ENCODE results near the gene NAGPA. TPM values are rescaled to one million over a fixed set of nuclear protein-coding genes. Genes with fewer than 3 reads are reported as not detected.

The NAGPA gene
- polyA plus RNA-seq, 1 of the 3 experiments (the other 2 are of a cell fraction), result 16.5 TPM

DNA sequence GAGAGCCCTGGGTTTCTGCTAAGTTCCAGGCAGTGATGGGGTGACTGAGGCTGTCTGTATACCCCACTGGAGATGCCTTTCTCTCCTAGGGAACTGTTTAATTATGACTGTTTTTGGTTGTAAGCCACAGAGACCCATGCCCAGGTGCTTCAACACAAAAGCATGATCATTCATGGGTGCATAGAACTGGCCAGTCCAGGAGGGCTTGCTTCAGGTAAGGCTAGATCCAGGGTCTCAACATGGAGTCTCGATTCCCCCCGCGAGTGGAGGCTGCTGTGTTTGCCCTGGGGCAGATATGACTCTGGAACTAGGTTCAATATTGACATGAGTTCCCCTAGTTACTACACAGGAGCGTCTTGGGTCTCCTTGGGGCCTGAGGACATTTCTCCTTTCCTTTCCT lies 17.8 kb downstream of the NAGPA start (continued):
- TF ChIP-seq, protein P1, sequence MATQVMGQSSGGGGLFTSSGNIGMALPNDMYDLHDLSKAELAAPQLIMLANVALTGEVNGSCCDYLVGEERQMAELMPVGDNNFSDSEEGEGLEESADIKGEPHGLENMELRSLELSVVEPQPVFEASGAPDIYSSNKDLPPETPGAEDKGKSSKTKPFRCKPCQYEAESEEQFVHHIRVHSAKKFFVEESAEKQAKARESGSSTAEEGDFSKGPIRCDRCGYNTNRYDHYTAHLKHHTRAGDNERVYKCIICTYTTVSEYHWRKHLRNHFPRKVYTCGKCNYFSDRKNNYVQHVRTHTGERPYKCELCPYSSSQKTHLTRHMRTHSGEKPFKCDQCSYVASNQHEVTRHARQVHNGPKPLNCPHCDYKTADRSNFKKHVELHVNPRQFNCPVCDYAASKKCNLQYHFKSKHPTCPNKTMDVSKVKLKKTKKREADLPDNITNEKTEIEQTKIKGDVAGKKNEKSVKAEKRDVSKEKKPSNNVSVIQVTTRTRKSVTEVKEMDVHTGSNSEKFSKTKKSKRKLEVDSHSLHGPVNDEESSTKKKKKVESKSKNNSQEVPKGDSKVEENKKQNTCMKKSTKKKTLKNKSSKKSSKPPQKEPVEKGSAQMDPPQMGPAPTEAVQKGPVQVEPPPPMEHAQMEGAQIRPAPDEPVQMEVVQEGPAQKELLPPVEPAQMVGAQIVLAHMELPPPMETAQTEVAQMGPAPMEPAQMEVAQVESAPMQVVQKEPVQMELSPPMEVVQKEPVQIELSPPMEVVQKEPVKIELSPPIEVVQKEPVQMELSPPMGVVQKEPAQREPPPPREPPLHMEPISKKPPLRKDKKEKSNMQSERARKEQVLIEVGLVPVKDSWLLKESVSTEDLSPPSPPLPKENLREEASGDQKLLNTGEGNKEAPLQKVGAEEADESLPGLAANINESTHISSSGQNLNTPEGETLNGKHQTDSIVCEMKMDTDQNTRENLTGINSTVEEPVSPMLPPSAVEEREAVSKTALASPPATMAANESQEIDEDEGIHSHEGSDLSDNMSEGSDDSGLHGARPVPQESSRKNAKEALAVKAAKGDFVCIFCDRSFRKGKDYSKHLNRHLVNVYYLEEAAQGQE (IDR thresholded peaks at IDR 0.05; ENCODE audit: low read depth, low read length), result no peak
- TF ChIP-seq SIN3A (IDR thresholded peaks at IDR 0.05; ENCODE audit: borderline replicate concordance, low read depth, low read length) (no peak), ELF1 (IDR thresholded peaks at IDR 0.05) (no peak), FOXJ3 (CRISPR knock-in tag; IDR thresholded peaks at IDR 0.05) (no peak), RCOR1 (IDR thresholded peaks at IDR 0.05; ENCODE audit: low read length) (no peak), POLR2AphosphoS5 (IDR thresholded peaks at IDR 0.05; ENCODE audit: low read depth, low read length) (no peak)

DNA sequence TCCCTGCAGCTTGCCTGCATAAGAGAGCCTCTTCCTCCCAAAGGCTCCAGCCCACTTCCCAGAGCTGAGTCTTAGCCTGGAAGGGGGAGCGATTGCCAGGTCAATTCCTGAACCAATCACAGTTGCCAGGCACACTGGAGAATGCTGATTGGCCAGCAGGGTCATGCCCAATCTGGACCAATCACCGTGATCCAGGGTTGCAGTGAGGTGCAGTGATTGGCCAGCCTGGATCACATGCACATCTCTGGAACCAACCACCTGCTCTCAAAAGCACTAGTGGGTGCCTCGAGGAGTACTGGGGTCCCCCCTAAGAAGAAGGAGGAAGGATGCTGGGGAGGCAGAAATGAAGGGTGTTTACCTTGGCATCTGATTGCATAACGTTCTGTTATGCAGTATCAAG lies 18.4 kb downstream of the NAGPA start:
- no peak overlapping the region for H3K27ac ChIP-seq (ENCODE audit: low read depth in 2 of 2, low read length in 1 of 2)
- 17% methylated on average over 4 of the region's 4 CpGs for WGBS (ENCODE audit: low lambda C conversion rate)
- H3K4me1 ChIP-seq (ENCODE audit: control insufficient read depth in 1 of 2, insufficient read depth in 2 of 2, low read depth in 1 of 2, low read length in 1 of 2), result no peaks in the 10 kb centered on the region
- no peaks in the 10 kb centered on the region for H3F3A ChIP-seq (replicated peaks; ENCODE audit: insufficient read depth)
- CTCF ChIA-PET, result no interaction called here
- no peaks in the 10 kb centered on the region for H3K9me3 ChIP-seq
- H3K4me3 ChIP-seq (ENCODE audit: low read depth in 2 of 2, low read length in 1 of 2), result no peak overlapping the region
- no peak overlapping the region for H3K4me2 ChIP-seq
- no peaks in the 10 kb centered on the region for H3K9me2 ChIP-seq
- no peaks in the 10 kb centered on the region for H3K36me3 ChIP-seq (replicated peaks in 1 of 2; ENCODE audit: control insufficient read depth in 1 of 2, insufficient read depth in 2 of 2, low read length in 1 of 2)
- DNase-seq, result peak; percentile 55
- POLR2A ChIA-PET, result no interaction called here
- H3K79me2 ChIP-seq (ENCODE audit: insufficient read depth), result no peaks in the 10 kb centered on the region
- H2AFZ ChIP-seq (ENCODE audit: low read depth), result no peak overlapping the region
- peaks cover 12% of the 10 kb centered on the region; the same call in 1 of the 2 replicates for H3K27me3 ChIP-seq (ENCODE audit: insufficient read depth)
- H3K9ac ChIP-seq, result no peak overlapping the region
- no peak for TF ChIP-seq FOXM1 (IDR thresholded peaks at IDR 0.05; ENCODE audit: low read depth)
- no peak for TF ChIP-seq CHD2 (IDR thresholded peaks at IDR 0.05; ENCODE audit: low read length, partially characterized antibody)
- TF ChIP-seq RXRA (IDR thresholded peaks at IDR 0.05; ENCODE audit: borderline replicate concordance, low read depth), result no peak
- TF ChIP-seq ELF1 (IDR thresholded peaks at IDR 0.05), result no peak
- no peak for TF ChIP-seq JUND (IDR thresholded peaks at IDR 0.05)
- TF ChIP-seq GATA2 (CRISPR knock-in tag; IDR thresholded peaks at IDR 0.05), result no peak
- no peak for TF ChIP-seq EP300 (IDR thresholded peaks at IDR 0.05; ENCODE audit: borderline replicate concordance in 1 of 2, low read depth in 1 of 2, low read length in 1 of 2)
- TF ChIP-seq, protein P2, sequence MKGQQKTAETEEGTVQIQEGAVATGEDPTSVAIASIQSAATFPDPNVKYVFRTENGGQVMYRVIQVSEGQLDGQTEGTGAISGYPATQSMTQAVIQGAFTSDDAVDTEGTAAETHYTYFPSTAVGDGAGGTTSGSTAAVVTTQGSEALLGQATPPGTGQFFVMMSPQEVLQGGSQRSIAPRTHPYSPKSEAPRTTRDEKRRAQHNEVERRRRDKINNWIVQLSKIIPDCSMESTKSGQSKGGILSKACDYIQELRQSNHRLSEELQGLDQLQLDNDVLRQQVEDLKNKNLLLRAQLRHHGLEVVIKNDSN (IDR thresholded peaks at IDR 0.05; ENCODE audit: borderline replicate concordance, low read depth), result no peak
- TF ChIP-seq RCOR1 (IDR thresholded peaks at IDR 0.05; ENCODE audit: low read length), result no peak
- TF ChIP-seq POLR2AphosphoS5 (IDR thresholded peaks at IDR 0.05; ENCODE audit: low read depth, low read length), result no peak
- no peak for TF ChIP-seq EZH2phosphoT487 (IDR thresholded peaks at IDR 0.05; ENCODE audit: borderline replicate concordance, low read depth)
- no peaks in the 10 kb centered on the region for H4K20me1 ChIP-seq (ENCODE audit: insufficient read depth)

Measured in SK-N-SH (cell line).